ENCODE data around the gene ARPC5. TPM values are rescaled to one million over a fixed set of nuclear protein-coding genes. Genes with fewer than 3 reads are reported as not detected.

The ARPC5 gene
- total and polyA plus RNA-seq, 10 of the 15 experiments (the other 5 are each of a cell fraction or from before 2014, with no cell fraction given) = 238 to 784 (median 309) TPM

DNA sequence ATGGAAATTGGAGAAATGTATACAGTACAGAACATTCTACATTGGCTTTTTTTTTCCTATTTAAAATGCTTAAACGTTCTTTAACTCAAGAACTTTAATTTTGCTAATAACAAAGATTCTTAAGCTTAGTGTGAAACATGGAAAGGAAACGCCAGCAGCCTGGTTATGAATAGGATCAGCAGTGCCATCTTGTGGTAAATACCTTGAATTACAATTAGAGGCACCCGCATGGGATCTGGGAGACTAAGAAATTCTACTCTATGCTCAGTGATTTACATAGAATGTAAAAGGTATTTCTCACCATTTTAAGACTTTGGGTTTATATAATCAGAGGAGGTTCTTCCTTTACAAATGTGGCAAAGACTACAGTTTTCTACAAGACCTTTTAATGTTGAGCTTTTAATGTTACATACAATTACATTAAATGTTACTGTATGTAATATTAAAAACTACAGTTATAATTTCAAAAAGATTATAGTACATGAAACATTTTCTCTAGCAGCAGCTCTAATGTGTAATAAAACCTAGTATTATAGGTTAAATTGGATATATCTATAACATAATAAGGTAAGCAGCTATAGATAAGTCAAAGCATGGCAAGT is 49.6 kb upstream of the ARPC5 start (continued):
- TF ChIP-seq, protein P1, sequence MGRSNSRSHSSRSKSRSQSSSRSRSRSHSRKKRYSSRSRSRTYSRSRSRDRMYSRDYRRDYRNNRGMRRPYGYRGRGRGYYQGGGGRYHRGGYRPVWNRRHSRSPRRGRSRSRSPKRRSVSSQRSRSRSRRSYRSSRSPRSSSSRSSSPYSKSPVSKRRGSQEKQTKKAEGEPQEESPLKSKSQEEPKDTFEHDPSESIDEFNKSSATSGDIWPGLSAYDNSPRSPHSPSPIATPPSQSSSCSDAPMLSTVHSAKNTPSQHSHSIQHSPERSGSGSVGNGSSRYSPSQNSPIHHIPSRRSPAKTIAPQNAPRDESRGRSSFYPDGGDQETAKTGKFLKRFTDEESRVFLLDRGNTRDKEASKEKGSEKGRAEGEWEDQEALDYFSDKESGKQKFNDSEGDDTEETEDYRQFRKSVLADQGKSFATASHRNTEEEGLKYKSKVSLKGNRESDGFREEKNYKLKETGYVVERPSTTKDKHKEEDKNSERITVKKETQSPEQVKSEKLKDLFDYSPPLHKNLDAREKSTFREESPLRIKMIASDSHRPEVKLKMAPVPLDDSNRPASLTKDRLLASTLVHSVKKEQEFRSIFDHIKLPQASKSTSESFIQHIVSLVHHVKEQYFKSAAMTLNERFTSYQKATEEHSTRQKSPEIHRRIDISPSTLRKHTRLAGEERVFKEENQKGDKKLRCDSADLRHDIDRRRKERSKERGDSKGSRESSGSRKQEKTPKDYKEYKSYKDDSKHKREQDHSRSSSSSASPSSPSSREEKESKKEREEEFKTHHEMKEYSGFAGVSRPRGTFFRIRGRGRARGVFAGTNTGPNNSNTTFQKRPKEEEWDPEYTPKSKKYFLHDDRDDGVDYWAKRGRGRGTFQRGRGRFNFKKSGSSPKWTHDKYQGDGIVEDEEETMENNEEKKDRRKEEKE (IDR thresholded peaks at IDR 0.05) = no peak
- no peak for TF ChIP-seq RCOR1 (conservative IDR thresholded peaks at IDR 0.05; ENCODE audit: low read depth, low read length)
- TF ChIP-seq YY1 (IDR thresholded peaks at IDR 0.05; ENCODE audit: low read depth, low read length) = 0 out of 2 replicates have a peak, but pooled peaks have one; percentile 11
- TF ChIP-seq, protein P2, sequence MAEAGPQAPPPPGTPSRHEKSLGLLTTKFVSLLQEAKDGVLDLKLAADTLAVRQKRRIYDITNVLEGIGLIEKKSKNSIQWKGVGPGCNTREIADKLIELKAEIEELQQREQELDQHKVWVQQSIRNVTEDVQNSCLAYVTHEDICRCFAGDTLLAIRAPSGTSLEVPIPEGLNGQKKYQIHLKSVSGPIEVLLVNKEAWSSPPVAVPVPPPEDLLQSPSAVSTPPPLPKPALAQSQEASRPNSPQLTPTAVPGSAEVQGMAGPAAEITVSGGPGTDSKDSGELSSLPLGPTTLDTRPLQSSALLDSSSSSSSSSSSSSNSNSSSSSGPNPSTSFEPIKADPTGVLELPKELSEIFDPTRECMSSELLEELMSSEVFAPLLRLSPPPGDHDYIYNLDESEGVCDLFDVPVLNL (IDR thresholded peaks at IDR 0.05; ENCODE audit: low read depth, low read length) = no peak
- TF ChIP-seq, protein P3, sequence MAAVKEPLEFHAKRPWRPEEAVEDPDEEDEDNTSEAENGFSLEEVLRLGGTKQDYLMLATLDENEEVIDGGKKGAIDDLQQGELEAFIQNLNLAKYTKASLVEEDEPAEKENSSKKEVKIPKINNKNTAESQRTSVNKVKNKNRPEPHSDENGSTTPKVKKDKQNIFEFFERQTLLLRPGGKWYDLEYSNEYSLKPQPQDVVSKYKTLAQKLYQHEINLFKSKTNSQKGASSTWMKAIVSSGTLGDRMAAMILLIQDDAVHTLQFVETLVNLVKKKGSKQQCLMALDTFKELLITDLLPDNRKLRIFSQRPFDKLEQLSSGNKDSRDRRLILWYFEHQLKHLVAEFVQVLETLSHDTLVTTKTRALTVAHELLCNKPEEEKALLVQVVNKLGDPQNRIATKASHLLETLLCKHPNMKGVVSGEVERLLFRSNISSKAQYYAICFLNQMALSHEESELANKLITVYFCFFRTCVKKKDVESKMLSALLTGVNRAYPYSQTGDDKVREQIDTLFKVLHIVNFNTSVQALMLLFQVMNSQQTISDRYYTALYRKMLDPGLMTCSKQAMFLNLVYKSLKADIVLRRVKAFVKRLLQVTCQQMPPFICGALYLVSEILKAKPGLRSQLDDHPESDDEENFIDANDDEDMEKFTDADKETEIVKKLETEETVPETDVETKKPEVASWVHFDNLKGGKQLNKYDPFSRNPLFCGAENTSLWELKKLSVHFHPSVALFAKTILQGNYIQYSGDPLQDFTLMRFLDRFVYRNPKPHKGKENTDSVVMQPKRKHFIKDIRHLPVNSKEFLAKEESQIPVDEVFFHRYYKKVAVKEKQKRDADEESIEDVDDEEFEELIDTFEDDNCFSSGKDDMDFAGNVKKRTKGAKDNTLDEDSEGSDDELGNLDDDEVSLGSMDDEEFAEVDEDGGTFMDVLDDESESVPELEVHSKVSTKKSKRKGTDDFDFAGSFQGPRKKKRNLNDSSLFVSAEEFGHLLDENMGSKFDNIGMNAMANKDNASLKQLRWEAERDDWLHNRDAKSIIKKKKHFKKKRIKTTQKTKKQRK (IDR thresholded peaks at IDR 0.05; ENCODE audit: low read depth, low read length) = no peak
- TF ChIP-seq, protein P4, sequence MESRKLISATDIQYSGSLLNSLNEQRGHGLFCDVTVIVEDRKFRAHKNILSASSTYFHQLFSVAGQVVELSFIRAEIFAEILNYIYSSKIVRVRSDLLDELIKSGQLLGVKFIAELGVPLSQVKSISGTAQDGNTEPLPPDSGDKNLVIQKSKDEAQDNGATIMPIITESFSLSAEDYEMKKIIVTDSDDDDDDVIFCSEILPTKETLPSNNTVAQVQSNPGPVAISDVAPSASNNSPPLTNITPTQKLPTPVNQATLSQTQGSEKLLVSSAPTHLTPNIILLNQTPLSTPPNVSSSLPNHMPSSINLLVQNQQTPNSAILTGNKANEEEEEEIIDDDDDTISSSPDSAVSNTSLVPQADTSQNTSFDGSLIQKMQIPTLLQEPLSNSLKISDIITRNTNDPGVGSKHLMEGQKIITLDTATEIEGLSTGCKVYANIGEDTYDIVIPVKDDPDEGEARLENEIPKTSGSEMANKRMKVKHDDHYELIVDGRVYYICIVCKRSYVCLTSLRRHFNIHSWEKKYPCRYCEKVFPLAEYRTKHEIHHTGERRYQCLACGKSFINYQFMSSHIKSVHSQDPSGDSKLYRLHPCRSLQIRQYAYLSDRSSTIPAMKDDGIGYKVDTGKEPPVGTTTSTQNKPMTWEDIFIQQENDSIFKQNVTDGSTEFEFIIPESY (IDR thresholded peaks at IDR 0.05) = no peak
- TF ChIP-seq, protein P5, sequence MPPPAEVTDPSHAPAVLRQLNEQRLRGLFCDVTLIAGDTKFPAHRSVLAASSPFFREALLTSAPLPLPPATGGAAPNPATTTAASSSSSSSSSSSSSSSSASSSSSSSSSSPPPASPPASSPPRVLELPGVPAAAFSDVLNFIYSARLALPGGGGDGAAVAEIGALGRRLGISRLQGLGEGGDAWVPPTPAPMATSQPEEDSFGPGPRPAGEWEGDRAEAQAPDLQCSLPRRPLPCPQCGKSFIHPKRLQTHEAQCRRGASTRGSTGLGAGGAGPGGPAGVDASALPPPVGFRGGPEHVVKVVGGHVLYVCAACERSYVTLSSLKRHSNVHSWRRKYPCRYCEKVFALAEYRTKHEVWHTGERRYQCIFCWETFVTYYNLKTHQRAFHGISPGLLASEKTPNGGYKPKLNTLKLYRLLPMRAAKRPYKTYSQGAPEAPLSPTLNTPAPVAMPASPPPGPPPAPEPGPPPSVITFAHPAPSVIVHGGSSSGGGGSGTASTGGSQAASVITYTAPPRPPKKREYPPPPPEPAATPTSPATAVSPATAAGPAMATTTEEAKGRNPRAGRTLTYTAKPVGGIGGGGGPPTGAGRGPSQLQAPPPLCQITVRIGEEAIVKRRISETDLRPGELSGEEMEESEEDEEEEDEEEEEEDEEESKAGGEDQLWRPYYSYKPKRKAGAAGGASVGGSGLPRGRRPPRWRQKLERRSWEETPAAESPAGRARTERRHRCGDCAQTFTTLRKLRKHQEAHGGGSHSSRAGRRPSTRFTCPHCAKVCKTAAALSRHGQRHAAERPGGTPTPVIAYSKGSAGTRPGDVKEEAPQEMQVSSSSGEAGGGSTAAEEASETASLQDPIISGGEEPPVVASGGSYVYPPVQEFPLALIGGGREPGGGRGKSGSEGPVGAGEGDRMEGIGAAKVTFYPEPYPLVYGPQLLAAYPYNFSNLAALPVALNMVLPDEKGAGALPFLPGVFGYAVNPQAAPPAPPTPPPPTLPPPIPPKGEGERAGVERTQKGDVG (CRISPR knock-in tag; IDR thresholded peaks at IDR 0.05) = no peak
- TF ChIP-seq SIN3A (IDR thresholded peaks at IDR 0.05; ENCODE audit: low read depth, low read length) = no peak
- TF ChIP-seq, protein P6, sequence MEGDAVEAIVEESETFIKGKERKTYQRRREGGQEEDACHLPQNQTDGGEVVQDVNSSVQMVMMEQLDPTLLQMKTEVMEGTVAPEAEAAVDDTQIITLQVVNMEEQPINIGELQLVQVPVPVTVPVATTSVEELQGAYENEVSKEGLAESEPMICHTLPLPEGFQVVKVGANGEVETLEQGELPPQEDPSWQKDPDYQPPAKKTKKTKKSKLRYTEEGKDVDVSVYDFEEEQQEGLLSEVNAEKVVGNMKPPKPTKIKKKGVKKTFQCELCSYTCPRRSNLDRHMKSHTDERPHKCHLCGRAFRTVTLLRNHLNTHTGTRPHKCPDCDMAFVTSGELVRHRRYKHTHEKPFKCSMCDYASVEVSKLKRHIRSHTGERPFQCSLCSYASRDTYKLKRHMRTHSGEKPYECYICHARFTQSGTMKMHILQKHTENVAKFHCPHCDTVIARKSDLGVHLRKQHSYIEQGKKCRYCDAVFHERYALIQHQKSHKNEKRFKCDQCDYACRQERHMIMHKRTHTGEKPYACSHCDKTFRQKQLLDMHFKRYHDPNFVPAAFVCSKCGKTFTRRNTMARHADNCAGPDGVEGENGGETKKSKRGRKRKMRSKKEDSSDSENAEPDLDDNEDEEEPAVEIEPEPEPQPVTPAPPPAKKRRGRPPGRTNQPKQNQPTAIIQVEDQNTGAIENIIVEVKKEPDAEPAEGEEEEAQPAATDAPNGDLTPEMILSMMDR (IDR thresholded peaks at IDR 0.05 in 2 of 3, conservative IDR thresholded peaks at IDR 0.05 in 1 of 3; ENCODE audit: control insufficient read depth in 2 of 3, extremely low read depth in 1 of 3, insufficient read depth in 1 of 3, low read depth in 3 of 3, low read length in 3 of 3) = peak; percentile 60 to 77 (median 65)
- TF ChIP-seq ZNF24 (IDR thresholded peaks at IDR 0.05) = no peak
- TF ChIP-seq PML (IDR thresholded peaks at IDR 0.05; ENCODE audit: low read length) = no peak

Data from GM12878 (cell line).